ENCODE data around the gene LDLRAD3. TPM values are rescaled to one million over a fixed set of nuclear protein-coding genes. Genes with fewer than 3 reads are reported as not detected.
"Not testable (repeated sequence)": the region's sequence is repeated elsewhere in the genome, so short reads cannot be mapped to it uniquely, and the experiment has no call there.

LDLRAD3 gene
- total RNA-seq, 1 donor from 2014 or later, result 47.5 TPM

- ATAC-seq (no peak), DNase-seq (ENCODE audit: low spot score) (no peak)
- intact Hi-C loops (cut with DNase I), result no loop called here
Measured at GRCh38 chr11:36010010-36010740, 66.3 kb downstream of the LDLRAD3 start.

GRCh38 chr11:36011574-36011973, 67.7 kb downstream of the LDLRAD3 start:
- ATAC-seq (no peak), DNase-seq (ENCODE audit: low spot score) (no peak)
- intact Hi-C loops (cut with DNase I), result no loop called here

GRCh38 chr11:36012455-36012854, 68.6 kb downstream of the LDLRAD3 start:
- DNase-seq (ENCODE audit: low spot score) (no peak), ATAC-seq (peak; percentile 93)
- intact Hi-C loops (cut with DNase I), result no loop called here

- DNase-seq (ENCODE audit: low spot score), result no peak
- peak; percentile 73 for ATAC-seq
Measured at GRCh38 chr11:36012979-36013378, 69.1 kb downstream of the LDLRAD3 start.

GRCh38 chr11:36013446-36013845, 69.6 kb downstream of the LDLRAD3 start:
- ATAC-seq; DNase-seq (ENCODE audit: low spot score); intact Hi-C loops (cut with DNase I): not testable (repeated sequence)

More at GRCh38 chr11:36012979-36013378, 69.1 kb downstream of the LDLRAD3 start:
- intact Hi-C loops (cut with DNase I), result no loop called here

- DNase-seq (ENCODE audit: low spot score), result no peak
- intact Hi-C loops (cut with DNase I), result no loop called here
- ATAC-seq, result no peak
Measured at GRCh38 chr11:36013950-36014897, 70.4 kb downstream of the LDLRAD3 start.

- intact Hi-C loops (cut with DNase I), result no loop called here
- no peak for ATAC-seq
- no peak for DNase-seq (ENCODE audit: low spot score)
Measured at GRCh38 chr11:36014898-36015665, 71.2 kb downstream of the LDLRAD3 start.

- intact Hi-C loops (cut with DNase I), result no loop called here
- DNase-seq (ENCODE audit: low spot score) (peak; percentile 76), ATAC-seq (peak; percentile 69)
Measured at GRCh38 chr11:36015799-36016198, 71.9 kb downstream of the LDLRAD3 start.

- DNase-seq (ENCODE audit: low spot score), result no peak
- ATAC-seq, result no peak
- intact Hi-C loops (cut with DNase I), result no loop called here
Measured at GRCh38 chr11:36016263-36016662, 72.4 kb downstream of the LDLRAD3 start.

GRCh38 chr11:36016709-36017108, 72.8 kb downstream of the LDLRAD3 start:
- DNase-seq (ENCODE audit: low spot score) (no peak), ATAC-seq (no peak)
- intact Hi-C loops (cut with DNase I), result no loop called here

- intact Hi-C loops (cut with DNase I), result no loop called here
- DNase-seq (ENCODE audit: low spot score), result no peak
- no peak for ATAC-seq
Measured at GRCh38 chr11:36019005-36019596, 75.2 kb downstream of the LDLRAD3 start.

GRCh38 chr11:36019722-36020121, 75.9 kb downstream of the LDLRAD3 start:
- ATAC-seq, result no peak
- DNase-seq (ENCODE audit: low spot score), result no peak
- intact Hi-C loops (cut with DNase I), result no loop called here

- DNase-seq (ENCODE audit: low spot score), result no peak
- no peak for ATAC-seq
- intact Hi-C loops (cut with DNase I), result no loop called here
Measured at GRCh38 chr11:36022882-36023281, 79.0 kb downstream of the LDLRAD3 start.

GRCh38 chr11:36023922-36024321, 80.1 kb downstream of the LDLRAD3 start:
- DNase-seq (ENCODE audit: low spot score) (no peak), ATAC-seq (peak; percentile 13)
- intact Hi-C loops (cut with DNase I), result no loop called here

GRCh38 chr11:36024716-36025115, 80.9 kb downstream of the LDLRAD3 start:
- intact Hi-C loops (cut with DNase I), result no loop called here
- ATAC-seq (no peak), DNase-seq (ENCODE audit: low spot score) (no peak)

- ATAC-seq, result no peak
- intact Hi-C loops (cut with DNase I), result no loop called here
- no peak for DNase-seq (ENCODE audit: low spot score)
Measured at GRCh38 chr11:36026315-36026968, 82.6 kb downstream of the LDLRAD3 start.

- no peak for ATAC-seq
- intact Hi-C loops (cut with DNase I), result no loop called here
- DNase-seq (ENCODE audit: low spot score), result no peak
Measured at GRCh38 chr11:36027731-36028130, 83.9 kb downstream of the LDLRAD3 start.

- DNase-seq (ENCODE audit: low spot score) (no peak), ATAC-seq (no peak)
- intact Hi-C loops (cut with DNase I), result no loop called here
Measured at GRCh38 chr11:36029616-36030015, 85.8 kb downstream of the LDLRAD3 start.
